Keratinocyte (primary cell): ENCODE measurements around the gene CNOT3. TPM values are rescaled to one million over a fixed set of nuclear protein-coding genes. Genes with fewer than 3 reads are reported as not detected.
"Not testable (repeated sequence)": the region's sequence is repeated elsewhere in the genome, so short reads cannot be mapped to it uniquely, and the experiment has no call there.

Experiments
- DNase-seq: peaks from one replicate; pipeline ENCODE4 v3.0.0-alpha.2; 2011; ENCODE audit warnings: low read depth, missing footprints, low spot score
- FAIRE-seq: peaks from 2 replicates; lab custom pipeline; 2011; peaks lifted over from hg19 to GRCh38; lab: Jason Lieb, UNC
- H2AFZ ChIP-seq: 2 replicates; pipeline ENCODE4 v1.6.0; 2012; ENCODE audit warnings: low read length, control low read depth, inconsistent platforms; ENCODE audit not compliant: control insufficient read depth
- H3K27ac ChIP-seq: 2 replicates; pipeline ENCODE4 v1.5.1; 2011; ENCODE audit warnings: low read length; ENCODE audit not compliant: control insufficient read depth, insufficient read depth
- H3K27me3 ChIP-seq: 3 replicates; pipeline ENCODE4 v1.6.0; 2011; ENCODE audit warnings: low read length; ENCODE audit not compliant: control insufficient read depth, insufficient read depth; ENCODE audit errors: extremely low read depth
- H3K36me3 ChIP-seq, 2 experiments: 2 replicates in 1 of 2; 3 replicates in 1 of 2; pipeline ENCODE4 v1.5.1; 2011; ENCODE audit warnings: low read length in 2 of 2, mild to moderate bottlenecking in 1 of 2; ENCODE audit not compliant: control insufficient read depth in 2 of 2, insufficient read depth in 2 of 2; ENCODE audit errors: extremely low read depth in 1 of 2
- H3K4me1 ChIP-seq: 3 replicates; pipeline ENCODE4 v1.5.1; 2011; ENCODE audit warnings: low read length; ENCODE audit not compliant: control insufficient read depth, insufficient read depth; ENCODE audit errors: extremely low read depth
- H3K4me2 ChIP-seq: 3 replicates; pipeline ENCODE4 v1.6.0; 2011; ENCODE audit warnings: low read depth, low read length; ENCODE audit not compliant: control insufficient read depth, insufficient read depth; ENCODE audit errors: extremely low read depth
- H3K4me3 ChIP-seq, 3 experiments: fragments of 200-600 bp in 1 of 3; sonication (generic) in 1 of 3; 2 replicates in 2 of 3; 3 replicates in 1 of 3; pipeline ENCODE4 v1.5.1; 2011 to 2016; ENCODE audit warnings: low read length in 3 of 3, mild to moderate bottlenecking in 3 of 3, control low read depth in 2 of 3, inconsistent platforms in 1 of 3, low read depth in 1 of 3, mixed read lengths in 1 of 3, mixed run types in 1 of 3, moderate library complexity in 1 of 3; ENCODE audit not compliant: control insufficient read depth in 2 of 3, insufficient read depth in 2 of 3; ENCODE audit errors: extremely low read depth in 1 of 3
- H3K79me2 ChIP-seq: 2 replicates; pipeline ENCODE4 v1.6.0; 2012; ENCODE audit warnings: low read length; ENCODE audit not compliant: control insufficient read depth, insufficient read depth
- H3K9ac ChIP-seq: 3 replicates; pipeline ENCODE4 v1.6.0; 2011; ENCODE audit warnings: low read length; ENCODE audit not compliant: control insufficient read depth, insufficient read depth; ENCODE audit errors: extremely low read depth
- H3K9me1 ChIP-seq: 3 replicates; pipeline ENCODE4 v1.6.0; 2011; ENCODE audit warnings: low read length; ENCODE audit not compliant: control insufficient read depth, insufficient read depth; ENCODE audit errors: extremely low read depth
- H3K9me3 ChIP-seq: 2 replicates; pipeline ENCODE4 v1.5.1; 2012; ENCODE audit warnings: low read depth, low read length; ENCODE audit not compliant: control insufficient read depth
- H4K20me1 ChIP-seq: 3 replicates; pipeline ENCODE4 v1.6.0; 2011; ENCODE audit warnings: low read length; ENCODE audit not compliant: control insufficient read depth, insufficient read depth; ENCODE audit errors: extremely low read depth
- CTCF ChIP-seq, 3 experiments: IDR thresholded peaks in 1 of 3; conservative IDR thresholded peaks in 1 of 3; optimal IDR thresholded peaks in 1 of 3; 2 replicates in 2 of 3; 3 replicates in 1 of 3; pipeline versions ENCODE3 to v1.5.1; 2011; ENCODE audit warnings: low read length in 3 of 3, mild to moderate bottlenecking in 3 of 3, moderate library complexity in 2 of 3, control low read depth in 1 of 3, inconsistent platforms in 1 of 3; ENCODE audit not compliant: insufficient read depth in 2 of 3; ENCODE audit errors: extremely low read depth in 1 of 3
- EZH2 ChIP-seq: IDR thresholded peaks from one replicate; pipeline ENCODE4 v1.6.1; 2012; ENCODE audit warnings: inconsistent platforms, mild to moderate bottlenecking, low read length, moderate library complexity
- dilution Hi-C: fragments of 300-500 bp; cut with MboI; formaldehyde crosslinking; loops from one replicate; pipeline ENCODE4 v1.7.0; 2020; ENCODE audit warnings: low sequenced_read_pairs; ENCODE audit not compliant: extremely low pct_ligation_motif_present
- polyA plus RNA-seq, 5 experiments: library from polyadenylated mRNA; depleted of rRNA in 3 of 5; stranded (reverse) in 3 of 5; stranded (forward) in 1 of 5; unstranded in 1 of 5; fragments of >200 nt; gene quantifications; 1 replicate in 1 of 5; 2 replicates in 3 of 5; 3 replicates in 1 of 5; pipeline versions ENCODE4 v1.2.1 to v1.2.3, GENCODE V29; 2011 to 2012; ENCODE audit warnings: missing spikeins in 2 of 5, low read depth in 1 of 5, low replicate concordance in 1 of 5

The CNOT3 gene
- polyA plus RNA-seq, 1 donor (not counting 4 experiments of a cell fraction or from before 2014, with no cell fraction given) = 8.6 TPM

GRCh38 chr19:54169149-54169740 is 31.7 kb downstream of the CNOT3 start:
- H3K27me3 ChIP-seq = no peaks in the 10 kb centered on the region
- dilution Hi-C loops = no loop called here
- no peak overlapping the region for H2AFZ ChIP-seq
- no peaks in the 10 kb centered on the region for H4K20me1 ChIP-seq
- peaks cover 4% of the 10 kb centered on the region for H3K4me1 ChIP-seq
- no peak overlapping the region for H3K9ac ChIP-seq
- TF ChIP-seq EZH2 (no peak), CTCF (optimal IDR thresholded peaks at IDR 0.05 in 1 of 3, IDR thresholded peaks at IDR 0.05 in 1 of 3, conservative IDR thresholded peaks at IDR 0.05 in 1 of 3; ENCODE audit: extremely low read depth in 1 of 3, insufficient read depth in 2 of 3, low read length in 3 of 3) (no peak)
- no peaks in the 10 kb centered on the region for H3K9me1 ChIP-seq
- DNase-seq (no peak), FAIRE-seq (no peak)
- no peaks in the 10 kb centered on the region for H3K9me3 ChIP-seq
- H3K4me3 ChIP-seq = no peak overlapping the region
- H3K79me2 ChIP-seq = no peaks in the 10 kb centered on the region
- no peak overlapping the region for H3K27ac ChIP-seq
- H3K36me3 ChIP-seq = no peaks in the 10 kb centered on the region
- H3K4me2 ChIP-seq = no peak overlapping the region

GRCh38 chr19:54171736-54172431 is 34.3 kb downstream of the CNOT3 start:
- H3K4me2 ChIP-seq, H3K9me1 ChIP-seq, DNase-seq, H3K4me3 ChIP-seq, H3K36me3 ChIP-seq, dilution Hi-C loops, H3K27ac ChIP-seq, H4K20me1 ChIP-seq, H3K4me1 ChIP-seq, FAIRE-seq, H3K79me2 ChIP-seq, H3K9me3 ChIP-seq, H3K9ac ChIP-seq, H3K27me3 ChIP-seq, H2AFZ ChIP-seq: not testable (repeated sequence)
